DOHH2 (cell line): ENCODE data around the gene TBX6.

ENCODE experiments used
- H3F3A ChIP-seq: fragments of 200-600 bp; sonication (generic), shearing (Covaris generic); 2 replicates; pipeline ENCODE4 v1.6.0; 2016; ENCODE audit warnings: antibody characterized with exemption, mild to moderate bottlenecking; ENCODE audit not compliant: control insufficient read depth, insufficient read depth
- H3K27ac ChIP-seq: fragments of 200-600 bp; sonication (generic); 2 replicates; pipeline ENCODE4 v1.5.1; 2014; ENCODE audit warnings: low read depth, mild to moderate bottlenecking, low read length, moderate library complexity
- H3K27me3 ChIP-seq: fragments of 200-600 bp; sonication (generic); 2 replicates; pipeline ENCODE4 v1.6.1; 2014; ENCODE audit warnings: mild to moderate bottlenecking, low read length, mixed read lengths; ENCODE audit not compliant: control insufficient read depth
- H3K36me3 ChIP-seq: fragments of 200-600 bp; sonication (generic); 2 replicates; pipeline ENCODE4 v1.6.1; 2014; ENCODE audit warnings: mild to moderate bottlenecking, low read length, moderate library complexity, mixed read lengths; ENCODE audit not compliant: control insufficient read depth
- H3K4me1 ChIP-seq: fragments of 200-600 bp; sonication (generic); 2 replicates; pipeline ENCODE4 v1.6.1; 2014; ENCODE audit warnings: mild to moderate bottlenecking, low read length, mixed read lengths; ENCODE audit not compliant: control insufficient read depth
- H3K4me2 ChIP-seq: fragments of 200-600 bp; sonication (generic); 2 replicates; pipeline ENCODE4 v1.6.0; 2014; ENCODE audit warnings: mild to moderate bottlenecking, low read length, moderate library complexity
- H3K4me3 ChIP-seq: fragments of 200-600 bp; sonication (generic); 2 replicates; pipeline ENCODE4 v1.5.1; 2014; ENCODE audit warnings: mild to moderate bottlenecking, low read length, mixed read lengths
- H3K79me2 ChIP-seq: fragments of 200-600 bp; sonication (generic); 2 replicates; pipeline ENCODE4 v1.6.1; 2014; ENCODE audit warnings: mild to moderate bottlenecking, low read length, mixed read lengths; ENCODE audit not compliant: control insufficient read depth
- H3K9me2 ChIP-seq: fragments of 200-600 bp; sonication (generic); replicated peaks from 2 replicates; pipeline ENCODE4 v1.6.1; 2014; ENCODE audit warnings: mild to moderate bottlenecking, low read length, mixed read lengths; ENCODE audit not compliant: control insufficient read depth
- H3K9me3 ChIP-seq: fragments of 200-600 bp; sonication (generic); 2 replicates; pipeline ENCODE4 v1.6.1; 2014; ENCODE audit warnings: antibody characterized with exemption, low read length, mixed read lengths; ENCODE audit not compliant: control insufficient read depth, insufficient read depth
- H4K20me1 ChIP-seq: fragments of 200-600 bp; sonication (generic); 2 replicates; pipeline ENCODE4 v1.6.0; 2014; ENCODE audit warnings: low read depth, mild to moderate bottlenecking, antibody characterized with exemption, low read length, moderate library complexity; ENCODE audit not compliant: control insufficient read depth, insufficient read depth
- EZH2phosphoT487 ChIP-seq: fragments of 200-600 bp; sonication (generic); IDR thresholded peaks from 2 replicates; pipeline ENCODE4 v1.6.1; 2017; ENCODE audit warnings: borderline replicate concordance, mild to moderate bottlenecking, antibody characterized with exemption, low read length, moderate library complexity, mixed read lengths
- TF ChIP-seq, protein P1 (sequence below): fragments of 200-600 bp; sonication (generic); IDR thresholded peaks from one replicate; pipeline ENCODE4 v1.5.1; 2014; ENCODE audit warnings: antibody characterized with exemption, mild to moderate bottlenecking, low read depth, low read length; ENCODE audit not compliant: poor library complexity, severe bottlenecking

Gene TBX6

DNA sequence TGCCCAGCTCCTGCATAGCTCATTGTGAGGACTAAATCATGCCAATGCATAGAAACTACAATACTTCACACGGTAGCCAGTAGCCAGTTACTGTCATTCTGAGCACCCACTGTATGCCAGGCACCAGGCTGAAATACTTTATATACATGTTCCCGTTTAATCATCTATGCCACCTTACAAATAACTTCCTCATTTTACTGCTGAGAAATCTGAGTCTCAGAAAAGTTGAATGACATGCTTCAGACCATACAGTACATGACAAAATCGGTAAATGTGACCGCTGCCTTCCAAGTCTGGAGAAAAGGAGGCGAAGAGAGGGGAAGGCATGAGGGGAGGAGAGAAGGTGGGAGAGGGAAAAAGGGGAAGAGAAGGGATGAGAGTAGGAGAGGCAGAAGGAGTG is 51.5 kb downstream of the TBX6 start:
- H3K4me2 ChIP-seq, result no peak overlapping the region
- H3F3A ChIP-seq, result no peaks in the 10 kb centered on the region
- no peak overlapping the region for H3K4me3 ChIP-seq
- no peaks in the 10 kb centered on the region for H3K9me2 ChIP-seq
- H3K27me3 ChIP-seq, result peaks cover 9% of the 10 kb centered on the region
- H3K36me3 ChIP-seq, result no peaks in the 10 kb centered on the region
- no peak overlapping the region for H3K27ac ChIP-seq
- H3K9me3 ChIP-seq, result peaks cover 4% of the 10 kb centered on the region; the same call in 1 of the 2 replicates
- no peaks in the 10 kb centered on the region for H3K79me2 ChIP-seq
- TF ChIP-seq, protein P1, sequence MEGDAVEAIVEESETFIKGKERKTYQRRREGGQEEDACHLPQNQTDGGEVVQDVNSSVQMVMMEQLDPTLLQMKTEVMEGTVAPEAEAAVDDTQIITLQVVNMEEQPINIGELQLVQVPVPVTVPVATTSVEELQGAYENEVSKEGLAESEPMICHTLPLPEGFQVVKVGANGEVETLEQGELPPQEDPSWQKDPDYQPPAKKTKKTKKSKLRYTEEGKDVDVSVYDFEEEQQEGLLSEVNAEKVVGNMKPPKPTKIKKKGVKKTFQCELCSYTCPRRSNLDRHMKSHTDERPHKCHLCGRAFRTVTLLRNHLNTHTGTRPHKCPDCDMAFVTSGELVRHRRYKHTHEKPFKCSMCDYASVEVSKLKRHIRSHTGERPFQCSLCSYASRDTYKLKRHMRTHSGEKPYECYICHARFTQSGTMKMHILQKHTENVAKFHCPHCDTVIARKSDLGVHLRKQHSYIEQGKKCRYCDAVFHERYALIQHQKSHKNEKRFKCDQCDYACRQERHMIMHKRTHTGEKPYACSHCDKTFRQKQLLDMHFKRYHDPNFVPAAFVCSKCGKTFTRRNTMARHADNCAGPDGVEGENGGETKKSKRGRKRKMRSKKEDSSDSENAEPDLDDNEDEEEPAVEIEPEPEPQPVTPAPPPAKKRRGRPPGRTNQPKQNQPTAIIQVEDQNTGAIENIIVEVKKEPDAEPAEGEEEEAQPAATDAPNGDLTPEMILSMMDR, result no peak
- no peak for TF ChIP-seq EZH2phosphoT487
- peaks cover 4% of the 10 kb centered on the region for H3K4me1 ChIP-seq
- no peaks in the 10 kb centered on the region for H4K20me1 ChIP-seq
